H1 (cell line): ENCODE results near the gene CMTM1. TPM values are rescaled to one million over a fixed set of nuclear protein-coding genes. Genes with fewer than 3 reads are reported as not detected.

ENCODE experiments used
- BCL11A ChIP-seq, 2 experiments: IDR thresholded peaks; one replicate each; pipeline ENCODE4 v1.6.1; 2011; ENCODE audit warnings: low read depth in 2 of 2, low read length in 2 of 2, mild to moderate bottlenecking in 2 of 2
- CHD1 ChIP-seq: IDR thresholded peaks from 2 replicates; pipeline ENCODE4 v1.6.1; 2012; ENCODE audit warnings: low read depth, low read length, improper control_type of control experiment
- HDAC2 ChIP-seq, 2 experiments: fragments of 300-600 bp in 1 of 2; sonication (generic) in 1 of 2; IDR thresholded peaks; 2 replicates each; pipeline ENCODE4 v1.6.1; 2011 to 2012; ENCODE audit warnings: low read depth in 2 of 2, low read length in 2 of 2, mild to moderate bottlenecking in 2 of 2, moderate library complexity in 2 of 2, borderline replicate concordance in 1 of 2, inconsistent platforms in 1 of 2
- SIX5 ChIP-seq: IDR thresholded peaks from 2 replicates; pipeline ENCODE4 v1.6.1; 2011; ENCODE audit warnings: mild to moderate bottlenecking, low read depth, low read length
- SP1 ChIP-seq: IDR thresholded peaks from 2 replicates; pipeline ENCODE4 v1.6.1; 2011; ENCODE audit warnings: low read depth, low read length
- SRF ChIP-seq: IDR thresholded peaks from 2 replicates; pipeline ENCODE4 v1.6.1; 2011; ENCODE audit warnings: mild to moderate bottlenecking, low read depth, low read length, moderate library complexity
- polyA plus RNA-seq, 7 experiments: library from polyadenylated mRNA; depleted of rRNA in 3 of 7; stranded (reverse) in 5 of 7; unstranded in 2 of 7; fragments of >200 nt in 5 of 7; fragments of 200-250 nt in 2 of 7; gene quantifications; 1 replicate in 5 of 7; 2 replicates in 1 of 7; 4 replicates in 1 of 7; pipeline versions ENCODE4 v1.2.1 to v1.2.3, GENCODE V29; 2011 to 2013; ENCODE audit warnings: missing spikeins in 2 of 7, mixed read lengths in 2 of 7
- total RNA-seq: library from RNA; stranded (reverse); fragmentation: NEBNext Ultra II Directional; extraction: Animal tissue kit (Norgen Biotek cat#: 25700); gene quantifications from 2 replicates; pipeline ENCODE4 v1.2.1, GENCODE V29; 2021

Gene CMTM1
- total and polyA plus RNA-seq, 2 of the 8 experiments (the other 6 are each of a cell fraction or from before 2014, with no cell fraction given), result 1.2 to 2.0 TPM

DNA sequence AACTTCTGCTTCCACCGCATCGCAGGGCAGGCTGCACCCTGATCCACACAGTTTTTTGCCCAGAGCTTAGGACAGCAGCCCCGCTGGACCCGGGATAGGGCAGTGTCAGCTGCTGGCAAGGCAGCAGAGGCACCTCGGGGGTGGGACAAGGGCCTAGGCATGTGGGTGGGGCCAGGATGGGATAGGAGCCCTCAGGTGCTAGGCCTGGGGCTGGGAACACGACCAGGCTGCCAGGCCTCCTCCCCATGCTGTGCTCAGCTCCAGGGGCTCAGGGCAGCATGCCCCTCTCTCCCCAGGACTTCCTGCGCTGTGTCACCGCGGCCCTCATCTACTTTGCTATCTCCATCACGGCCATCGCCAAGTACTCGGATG lies 42.9 kb downstream of the CMTM1 start (continued):
- TF ChIP-seq BCL11A (IDR thresholded peaks at IDR 0.05; ENCODE audit: low read depth in 2 of 2, low read length in 2 of 2) (no peak), SRF (no peak), SIX5 (no peak), CHD1 (no peak), SP1 (no peak), HDAC2 (IDR thresholded peaks at IDR 0.05; ENCODE audit: borderline replicate concordance in 1 of 2, low read depth in 2 of 2, low read length in 2 of 2) (no peak)
